GM18519 (cell line): ENCODE data around the gene FNBP1.

Experiments used
- ATAC-seq: cut with Tn5 transposase; IDR thresholded peaks from one replicate; pipeline ENCODE4 v1.9.1; 2021; ENCODE audit warnings: mild to moderate bottlenecking, moderate library complexity; ENCODE audit not compliant: unreplicated experiment, low FRiP score

Gene FNBP1

GRCh38 chr9:130049431-130050210, 6.6 kb upstream of the FNBP1 start:
- no peak for ATAC-seq

DNA sequence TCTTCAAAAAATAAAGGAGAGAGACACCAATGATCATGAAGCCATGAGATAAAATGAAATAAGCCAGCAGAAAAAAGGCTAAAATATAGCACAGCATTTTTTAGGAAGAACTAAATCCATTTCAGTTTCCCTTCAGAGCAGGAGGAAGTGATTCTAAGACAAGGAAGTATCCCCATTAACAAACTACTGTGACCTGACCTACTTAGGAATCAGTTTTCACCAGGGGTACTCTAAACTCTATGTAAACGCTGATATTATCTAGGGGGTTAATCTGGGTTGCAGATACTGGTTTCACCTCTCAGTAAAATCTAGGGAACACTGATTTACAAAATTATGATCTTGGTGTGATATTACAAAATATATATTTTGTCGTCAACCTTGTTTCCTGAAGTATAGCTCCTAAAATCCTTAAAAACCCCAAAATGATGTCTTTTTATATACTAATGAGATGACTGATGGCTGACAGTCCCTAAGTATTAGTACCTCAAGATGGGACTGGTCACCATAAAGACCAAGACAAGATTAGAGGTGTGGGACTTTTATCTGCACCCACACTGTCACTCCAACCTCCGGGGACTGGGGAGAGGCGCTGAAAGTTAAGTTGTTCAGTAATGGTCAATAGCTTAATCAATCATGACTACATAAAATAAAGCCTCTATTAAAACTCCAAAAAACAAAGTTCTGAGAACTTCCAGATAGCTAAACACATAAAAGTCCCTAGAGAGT, 2.9 kb upstream of the FNBP1 start:
- no peak for ATAC-seq

DNA sequence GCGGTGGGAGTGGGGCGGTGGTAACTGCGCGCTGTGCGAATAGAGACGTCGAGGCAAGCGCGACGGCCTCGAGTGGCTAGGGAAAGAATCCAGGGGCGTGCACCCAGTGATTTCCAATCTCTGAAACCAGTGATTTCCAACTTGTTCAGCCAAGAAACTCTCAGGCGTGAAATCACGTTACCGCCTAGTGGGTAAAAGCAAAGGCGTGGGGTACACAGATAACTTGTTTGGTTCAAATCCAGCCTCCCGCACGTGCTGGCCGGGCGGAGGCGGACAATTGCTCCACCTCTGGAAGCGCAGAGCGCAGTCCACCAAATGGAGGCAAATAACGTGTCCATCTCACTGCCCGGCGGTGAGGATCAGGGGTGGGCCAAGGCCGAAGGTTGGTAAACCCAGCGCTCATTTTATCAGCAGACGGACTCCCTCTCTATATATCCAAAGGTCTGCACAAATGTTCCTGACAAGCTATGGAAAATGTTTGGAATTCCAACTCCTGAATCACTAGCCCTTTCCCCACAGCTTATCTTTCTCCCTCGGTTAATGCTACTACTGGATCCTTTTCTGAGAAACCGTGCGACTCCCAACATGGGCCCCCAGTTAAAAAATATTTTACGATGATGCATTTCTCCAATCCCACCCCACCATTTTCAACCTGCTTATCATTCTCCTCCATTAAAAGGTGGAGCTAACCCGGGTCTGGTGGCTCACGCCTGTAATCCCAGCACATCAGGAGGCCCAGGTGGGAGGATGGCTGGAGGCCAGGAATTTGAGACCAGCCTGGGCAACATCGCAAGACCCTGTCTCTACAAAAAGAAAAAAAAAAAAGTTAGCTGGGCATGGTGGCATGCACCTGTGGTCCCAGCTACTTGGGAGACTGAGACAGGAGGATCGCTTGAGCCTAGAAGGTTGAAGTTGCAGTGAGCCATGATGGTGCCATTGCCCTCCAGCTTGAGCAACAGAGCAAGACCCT, 950 bp upstream of the FNBP1 start:
- ATAC-seq: no peak

DNA sequence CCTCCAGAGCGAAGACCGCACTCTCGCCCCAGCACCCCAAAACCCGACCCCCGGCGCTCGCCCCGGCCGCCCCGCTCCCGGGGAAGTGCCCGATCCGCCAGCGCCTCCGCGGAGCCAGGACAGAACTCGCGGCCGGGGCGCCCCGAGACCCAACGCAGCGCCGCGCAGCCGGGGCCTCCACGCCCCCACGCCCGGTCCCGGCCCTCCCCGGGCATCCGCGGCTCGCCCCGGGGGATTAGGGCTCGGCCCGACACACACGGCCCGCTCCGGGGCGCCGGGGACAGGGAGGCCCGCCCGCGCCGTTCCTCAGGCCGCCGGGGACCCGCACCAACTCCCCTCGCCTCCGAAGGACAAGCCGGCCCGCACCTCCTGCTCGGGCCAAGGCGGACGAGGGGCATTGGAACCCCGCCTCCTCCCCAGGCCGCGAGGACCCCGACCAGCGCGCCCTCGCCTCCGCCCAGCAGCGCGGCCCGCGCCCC, 544 bp downstream of the FNBP1 start:
- no peak for ATAC-seq

DNA sequence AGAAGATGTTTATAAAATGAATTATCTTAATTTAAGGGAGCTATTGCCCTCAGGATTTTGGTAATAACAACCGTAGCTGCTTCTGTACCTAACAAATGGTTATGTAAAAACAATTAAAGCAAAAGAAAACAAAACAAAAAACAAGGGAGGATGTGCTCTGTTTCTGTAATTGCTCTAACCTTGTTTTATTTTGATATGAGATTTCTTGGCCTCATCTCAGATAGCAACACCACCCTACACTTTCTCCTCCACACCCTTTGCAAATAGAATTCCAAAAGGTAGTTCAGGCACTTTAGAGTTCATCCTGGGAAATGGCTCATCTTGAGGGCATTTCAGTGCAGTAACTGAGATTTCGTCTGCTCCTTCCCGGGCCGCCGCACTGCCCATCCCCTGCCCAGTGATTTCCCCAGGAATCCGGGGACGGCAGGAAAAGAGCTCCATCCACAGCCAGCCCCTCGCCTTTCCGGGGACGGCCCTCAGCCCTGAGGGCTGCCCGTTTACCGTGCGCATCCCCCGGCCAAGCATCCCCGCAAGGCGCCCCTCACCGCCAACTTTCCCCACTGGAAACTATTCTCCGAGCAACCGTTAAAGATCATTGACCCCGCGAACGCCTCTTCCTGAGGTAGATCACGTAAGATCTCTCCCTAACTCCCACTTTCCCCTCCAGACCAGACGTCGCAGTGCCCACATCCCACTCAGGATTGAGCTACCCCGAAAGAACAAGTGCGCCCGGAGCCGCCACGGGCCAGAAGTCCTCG, 1.2 kb downstream of the FNBP1 start:
- ATAC-seq: no peak

DNA sequence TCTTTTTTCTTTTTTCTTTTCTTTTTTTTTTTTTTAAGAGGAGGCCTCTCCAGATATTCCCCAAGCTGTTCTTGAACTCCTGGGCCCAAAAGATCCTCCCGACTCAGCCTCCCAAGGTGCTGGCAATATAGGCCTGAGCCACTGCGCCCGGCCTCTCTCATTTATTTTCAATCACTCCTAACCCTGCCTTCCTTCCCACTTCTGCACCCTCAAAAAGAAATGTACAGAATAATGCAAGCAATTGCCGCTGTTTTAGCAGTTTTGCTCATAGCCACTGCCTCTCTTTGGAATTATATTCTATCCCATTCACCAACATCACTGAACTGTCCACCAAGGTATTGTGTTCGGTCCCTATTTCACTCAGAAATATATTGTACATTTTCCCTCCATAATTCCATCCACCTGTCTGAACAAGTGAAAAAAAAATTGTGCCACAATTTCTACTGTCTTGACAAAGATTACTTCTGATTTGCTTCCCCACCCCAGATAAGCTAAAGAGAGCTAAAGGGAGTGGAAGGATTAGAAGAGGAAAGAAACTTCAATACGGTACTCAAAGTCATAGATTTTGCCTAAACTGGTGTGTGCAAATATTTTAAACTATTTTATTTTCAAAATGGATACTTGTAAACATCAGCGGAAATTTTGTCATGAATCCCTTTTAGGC, 1.9 kb downstream of the FNBP1 start:
- ATAC-seq: no peak

GRCh38 chr9:130039528-130040147, 3.4 kb downstream of the FNBP1 start:
- ATAC-seq: no peak

- ATAC-seq: no peak
Observed at GRCh38 chr9:130036099-130036498, 6.9 kb downstream of the FNBP1 start.

DNA sequence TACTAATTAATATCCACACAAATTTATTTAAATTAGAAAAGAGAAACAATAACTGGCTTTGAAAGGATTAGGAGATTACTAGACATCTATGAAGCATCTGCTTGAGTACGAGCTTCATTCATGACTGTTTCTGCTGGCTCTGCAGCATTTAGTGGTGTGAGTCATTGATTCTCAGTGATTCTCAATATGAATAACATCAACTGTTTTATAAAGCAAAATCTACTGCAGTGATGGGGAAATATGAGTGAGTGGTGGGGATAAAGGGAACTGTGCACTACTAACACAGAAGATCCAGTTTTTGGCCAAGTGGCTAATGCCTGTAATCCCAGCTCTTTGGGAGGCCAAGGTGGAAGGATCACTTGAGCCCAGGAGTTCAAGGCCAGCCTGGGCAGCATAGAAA, 8.4 kb downstream of the FNBP1 start:
- ATAC-seq: no peak

- ATAC-seq: no peak
Observed at GRCh38 chr9:130030651-130031127, 12.3 kb downstream of the FNBP1 start.

- no peak for ATAC-seq
Observed at GRCh38 chr9:130029223-130029973, 13.6 kb downstream of the FNBP1 start.

GRCh38 chr9:130028493-130029222, 14.3 kb downstream of the FNBP1 start:
- no peak for ATAC-seq

DNA sequence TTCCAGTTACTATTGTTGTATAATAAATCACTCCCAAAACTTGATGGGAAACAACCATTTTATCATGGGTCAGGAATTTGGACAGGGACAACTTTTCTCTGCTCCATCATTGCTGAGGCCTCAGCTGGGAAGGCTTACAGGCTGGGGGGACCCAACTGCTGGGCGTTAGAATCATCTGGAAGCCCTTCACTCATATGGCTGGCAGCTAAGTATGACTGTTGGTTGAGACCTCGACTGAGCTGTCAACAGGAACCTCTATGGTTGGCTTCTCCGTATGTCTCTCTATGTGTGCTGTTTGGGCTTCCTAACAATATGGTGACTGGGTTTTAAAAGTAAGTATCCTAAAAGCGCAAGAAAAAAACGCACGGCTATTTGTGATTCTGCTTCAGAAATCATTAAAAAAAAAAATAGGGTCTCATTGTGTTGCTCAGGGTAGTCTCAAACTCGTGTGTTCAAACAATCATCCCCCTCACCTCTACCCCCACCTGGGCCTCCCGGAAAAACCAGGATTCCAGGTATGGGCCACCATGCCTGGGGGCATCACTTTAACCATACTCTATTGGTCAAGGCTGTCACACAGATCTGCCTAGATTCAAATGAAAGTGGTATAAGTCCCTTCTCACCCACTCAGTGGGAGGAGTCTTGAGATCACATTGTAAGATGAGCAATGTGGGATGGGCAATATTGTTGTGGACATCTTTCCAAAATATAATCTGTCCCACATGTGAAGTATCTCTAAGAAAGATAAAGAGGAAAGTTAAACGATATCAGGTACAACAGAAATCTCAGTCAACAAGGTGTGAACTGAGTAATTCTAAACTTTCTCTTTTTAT, 15.2 kb downstream of the FNBP1 start:
- ATAC-seq: no peak

DNA sequence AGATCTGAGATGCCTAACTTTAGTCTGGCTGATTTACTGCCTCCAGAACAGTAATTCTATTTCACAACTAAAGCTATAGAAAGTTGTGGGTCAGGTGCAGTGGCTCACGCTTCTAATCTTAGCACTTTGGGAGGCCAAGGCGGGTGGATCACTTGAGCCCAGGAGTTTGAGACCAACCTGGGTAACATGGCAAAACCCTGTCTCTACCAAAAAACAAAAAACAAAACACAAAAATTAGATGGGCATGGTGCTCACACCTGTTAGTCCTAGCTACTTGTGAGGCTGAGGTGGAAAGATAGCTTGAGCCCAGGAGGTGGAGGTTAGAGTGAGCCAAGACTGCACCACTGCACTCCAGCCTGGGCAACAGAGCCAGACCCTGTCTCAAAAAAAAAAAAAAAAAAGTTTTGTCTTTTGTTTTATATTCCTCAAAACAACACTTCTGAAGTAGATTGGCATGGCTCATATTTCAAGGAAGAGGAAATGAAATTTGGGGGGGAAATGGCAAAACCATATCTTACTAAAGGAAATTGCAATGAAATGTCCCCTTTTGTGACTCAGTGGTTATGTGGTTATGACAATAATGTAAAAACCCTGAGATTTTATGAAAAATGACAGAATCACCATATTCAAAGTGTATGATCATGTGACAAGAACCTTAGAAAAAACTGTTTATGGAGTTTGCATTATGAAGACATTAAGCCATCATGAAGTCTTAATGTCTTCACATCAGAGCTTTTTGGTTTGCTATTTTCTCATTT, 16.2 kb downstream of the FNBP1 start:
- no peak for ATAC-seq

DNA sequence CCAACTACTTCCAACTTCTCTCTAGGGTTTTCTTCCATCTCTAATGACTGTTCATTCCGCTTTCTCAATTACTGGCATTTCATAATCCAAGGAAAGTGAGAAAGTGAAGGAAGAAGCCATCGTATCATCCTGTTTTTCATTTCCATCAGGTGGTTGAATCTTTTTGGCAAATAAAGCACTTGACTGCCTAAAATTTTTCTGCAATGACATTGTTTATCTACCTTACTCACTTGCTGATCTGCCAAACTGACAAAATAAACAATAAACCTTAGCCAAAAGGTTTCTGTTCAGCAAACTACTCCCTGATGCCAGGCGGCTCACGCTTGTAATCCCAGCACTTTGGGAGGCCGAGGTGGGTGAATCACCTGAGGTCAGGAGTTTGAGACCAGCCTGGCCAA, 18.4 kb downstream of the FNBP1 start:
- ATAC-seq: no peak

DNA sequence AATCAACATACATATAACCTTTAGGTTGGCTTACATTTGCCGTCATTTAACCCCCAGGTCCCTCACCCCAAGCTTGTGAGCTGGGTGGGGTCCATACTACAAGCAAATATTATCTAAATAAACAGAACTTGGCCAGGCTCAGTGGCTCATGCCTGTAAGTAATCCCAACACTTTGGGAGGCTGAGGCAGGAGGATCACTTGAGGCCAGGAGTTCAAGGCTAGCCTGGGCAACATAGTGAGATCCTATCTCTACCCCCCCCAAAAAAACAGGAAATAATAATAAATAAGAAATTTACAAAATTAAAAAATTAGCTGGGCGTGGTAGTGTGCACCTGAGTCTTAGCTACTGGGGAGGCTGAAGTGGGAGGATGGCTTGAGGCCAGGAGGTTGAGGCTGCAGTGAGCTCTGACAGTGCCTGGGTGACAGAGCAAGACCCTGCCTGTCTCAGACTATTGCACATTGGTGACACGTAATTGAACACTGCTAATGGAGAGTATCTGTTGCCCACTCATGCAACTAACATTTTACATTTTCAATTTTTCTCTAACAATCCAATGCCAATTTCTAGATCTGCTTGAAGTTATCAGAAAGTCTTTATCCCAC, 18.9 kb downstream of the FNBP1 start:
- ATAC-seq: no peak
